Liver (tissue), 3 donors: ENCODE data around the gene NFIL3.

Experiments used
- JUND ChIP-seq, 2 donors: IDR thresholded peaks; 2 replicates each; pipeline ENCODE4 v1.6.1; 2016; ENCODE audit warnings: antibody characterized with exemption in 2 of 2
- NR2F2 ChIP-seq: IDR thresholded peaks from 2 replicates; pipeline ENCODE4 v1.6.1; 2016; ENCODE audit warnings: antibody characterized with exemption
- RAD21 ChIP-seq, 2 donors: IDR thresholded peaks; 2 replicates each; pipeline ENCODE4 v1.6.1; 2016; ENCODE audit warnings: antibody characterized with exemption in 2 of 2, mild to moderate bottlenecking in 2 of 2
- YY1 ChIP-seq: IDR thresholded peaks from 2 replicates; pipeline ENCODE4 v1.6.1; 2016; ENCODE audit warnings: antibody characterized with exemption, mild to moderate bottlenecking
- TF ChIP-seq, protein P1 (sequence below): fragments of 150-350 bp; IDR thresholded peaks from 2 replicates; pipeline ENCODE4 v1.5.1; 2017; ENCODE audit warnings: improper control_type of control experiment, low read depth, low read length; ENCODE audit not compliant: missing input control
- TF ChIP-seq, protein P2 (sequence below): IDR thresholded peaks from 2 replicates; pipeline ENCODE4 v1.6.1; 2016; ENCODE audit warnings: antibody characterized with exemption, mild to moderate bottlenecking
- donor health status: healthy.
- donor health status: healthy.

- TF ChIP-seq, protein P1, sequence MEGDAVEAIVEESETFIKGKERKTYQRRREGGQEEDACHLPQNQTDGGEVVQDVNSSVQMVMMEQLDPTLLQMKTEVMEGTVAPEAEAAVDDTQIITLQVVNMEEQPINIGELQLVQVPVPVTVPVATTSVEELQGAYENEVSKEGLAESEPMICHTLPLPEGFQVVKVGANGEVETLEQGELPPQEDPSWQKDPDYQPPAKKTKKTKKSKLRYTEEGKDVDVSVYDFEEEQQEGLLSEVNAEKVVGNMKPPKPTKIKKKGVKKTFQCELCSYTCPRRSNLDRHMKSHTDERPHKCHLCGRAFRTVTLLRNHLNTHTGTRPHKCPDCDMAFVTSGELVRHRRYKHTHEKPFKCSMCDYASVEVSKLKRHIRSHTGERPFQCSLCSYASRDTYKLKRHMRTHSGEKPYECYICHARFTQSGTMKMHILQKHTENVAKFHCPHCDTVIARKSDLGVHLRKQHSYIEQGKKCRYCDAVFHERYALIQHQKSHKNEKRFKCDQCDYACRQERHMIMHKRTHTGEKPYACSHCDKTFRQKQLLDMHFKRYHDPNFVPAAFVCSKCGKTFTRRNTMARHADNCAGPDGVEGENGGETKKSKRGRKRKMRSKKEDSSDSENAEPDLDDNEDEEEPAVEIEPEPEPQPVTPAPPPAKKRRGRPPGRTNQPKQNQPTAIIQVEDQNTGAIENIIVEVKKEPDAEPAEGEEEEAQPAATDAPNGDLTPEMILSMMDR, result no peak
- TF ChIP-seq YY1 (no peak), JUND (IDR thresholded peaks at IDR 0.05) (no peak), NR2F2 (no peak), RAD21 (IDR thresholded peaks at IDR 0.05) (no peak)
- TF ChIP-seq, protein P2, sequence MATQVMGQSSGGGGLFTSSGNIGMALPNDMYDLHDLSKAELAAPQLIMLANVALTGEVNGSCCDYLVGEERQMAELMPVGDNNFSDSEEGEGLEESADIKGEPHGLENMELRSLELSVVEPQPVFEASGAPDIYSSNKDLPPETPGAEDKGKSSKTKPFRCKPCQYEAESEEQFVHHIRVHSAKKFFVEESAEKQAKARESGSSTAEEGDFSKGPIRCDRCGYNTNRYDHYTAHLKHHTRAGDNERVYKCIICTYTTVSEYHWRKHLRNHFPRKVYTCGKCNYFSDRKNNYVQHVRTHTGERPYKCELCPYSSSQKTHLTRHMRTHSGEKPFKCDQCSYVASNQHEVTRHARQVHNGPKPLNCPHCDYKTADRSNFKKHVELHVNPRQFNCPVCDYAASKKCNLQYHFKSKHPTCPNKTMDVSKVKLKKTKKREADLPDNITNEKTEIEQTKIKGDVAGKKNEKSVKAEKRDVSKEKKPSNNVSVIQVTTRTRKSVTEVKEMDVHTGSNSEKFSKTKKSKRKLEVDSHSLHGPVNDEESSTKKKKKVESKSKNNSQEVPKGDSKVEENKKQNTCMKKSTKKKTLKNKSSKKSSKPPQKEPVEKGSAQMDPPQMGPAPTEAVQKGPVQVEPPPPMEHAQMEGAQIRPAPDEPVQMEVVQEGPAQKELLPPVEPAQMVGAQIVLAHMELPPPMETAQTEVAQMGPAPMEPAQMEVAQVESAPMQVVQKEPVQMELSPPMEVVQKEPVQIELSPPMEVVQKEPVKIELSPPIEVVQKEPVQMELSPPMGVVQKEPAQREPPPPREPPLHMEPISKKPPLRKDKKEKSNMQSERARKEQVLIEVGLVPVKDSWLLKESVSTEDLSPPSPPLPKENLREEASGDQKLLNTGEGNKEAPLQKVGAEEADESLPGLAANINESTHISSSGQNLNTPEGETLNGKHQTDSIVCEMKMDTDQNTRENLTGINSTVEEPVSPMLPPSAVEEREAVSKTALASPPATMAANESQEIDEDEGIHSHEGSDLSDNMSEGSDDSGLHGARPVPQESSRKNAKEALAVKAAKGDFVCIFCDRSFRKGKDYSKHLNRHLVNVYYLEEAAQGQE, result no peak
Measured at GRCh38 chr9:91416096-91416712, 7.4 kb downstream of the NFIL3 start.
